ENCODE data around the gene SHMT2.

SHMT2 gene

DNA sequence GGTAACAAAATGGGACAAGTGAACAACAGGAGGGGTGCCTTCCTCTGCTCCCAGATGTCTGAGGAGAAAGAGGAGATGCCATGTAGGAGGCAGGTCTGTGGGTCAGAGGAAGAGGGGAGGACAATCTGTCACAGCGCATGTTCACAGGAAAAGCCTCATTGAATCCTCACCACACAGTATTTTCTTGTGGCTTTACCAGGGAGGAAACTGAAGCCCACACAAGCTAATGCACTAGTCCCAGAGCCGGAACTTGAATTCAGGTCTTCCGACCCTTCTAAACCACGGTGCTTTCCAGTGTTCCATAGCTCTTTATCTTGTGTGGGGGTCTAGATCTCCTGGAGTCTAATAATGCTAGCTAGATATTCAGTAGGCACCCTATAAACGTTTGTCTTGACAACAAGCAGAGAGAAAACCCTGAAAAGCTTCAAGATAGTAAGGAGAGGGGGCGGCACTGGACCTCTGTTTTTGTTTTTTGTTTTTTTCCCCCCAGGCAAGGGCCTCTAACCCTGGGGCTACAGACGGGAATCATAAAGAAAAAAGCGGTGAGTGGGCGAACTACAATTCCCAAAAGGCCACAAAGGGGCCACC lies 371 bp upstream of the SHMT2 start:
- DNase-seq: no peak

DNA sequence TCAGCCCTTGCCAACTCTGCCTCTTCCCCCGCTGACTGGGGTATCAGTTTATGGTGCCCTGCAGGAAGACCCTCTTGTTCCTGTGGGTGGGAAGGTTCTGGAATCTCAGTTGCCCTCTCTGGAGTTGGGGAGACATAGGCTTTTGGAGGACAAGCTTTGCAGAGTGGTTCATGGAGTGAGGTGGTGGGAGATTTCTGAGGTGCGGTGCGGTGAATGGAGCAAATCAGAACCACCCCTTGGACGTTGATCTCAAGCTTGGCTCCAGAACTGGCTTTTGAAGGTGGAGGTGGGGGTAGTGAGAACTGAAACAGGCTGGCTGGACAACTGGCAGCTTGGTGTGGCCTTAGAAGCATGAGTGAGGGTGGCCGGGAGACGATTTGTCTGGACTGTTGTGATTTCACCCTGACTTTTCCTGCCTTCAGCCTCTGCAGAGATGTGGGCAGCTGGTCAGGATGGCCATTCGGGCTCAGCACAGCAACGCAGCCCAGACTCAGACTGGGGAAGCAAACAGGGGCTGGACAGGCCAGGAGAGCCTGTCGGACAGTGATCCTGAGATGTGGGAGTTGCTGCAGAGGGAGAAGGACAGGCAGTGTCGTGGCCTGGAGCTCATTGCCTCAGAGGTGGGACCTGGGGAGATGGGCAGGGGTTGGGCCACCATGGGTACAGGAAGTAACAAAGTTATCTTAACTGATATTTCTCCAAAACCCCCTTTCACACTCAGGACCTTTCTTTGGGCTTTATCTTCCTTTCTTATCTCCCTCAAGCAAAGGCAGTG lies 1.1 kb downstream of the SHMT2 start:
- peak; percentile 30 for DNase-seq

DNA sequence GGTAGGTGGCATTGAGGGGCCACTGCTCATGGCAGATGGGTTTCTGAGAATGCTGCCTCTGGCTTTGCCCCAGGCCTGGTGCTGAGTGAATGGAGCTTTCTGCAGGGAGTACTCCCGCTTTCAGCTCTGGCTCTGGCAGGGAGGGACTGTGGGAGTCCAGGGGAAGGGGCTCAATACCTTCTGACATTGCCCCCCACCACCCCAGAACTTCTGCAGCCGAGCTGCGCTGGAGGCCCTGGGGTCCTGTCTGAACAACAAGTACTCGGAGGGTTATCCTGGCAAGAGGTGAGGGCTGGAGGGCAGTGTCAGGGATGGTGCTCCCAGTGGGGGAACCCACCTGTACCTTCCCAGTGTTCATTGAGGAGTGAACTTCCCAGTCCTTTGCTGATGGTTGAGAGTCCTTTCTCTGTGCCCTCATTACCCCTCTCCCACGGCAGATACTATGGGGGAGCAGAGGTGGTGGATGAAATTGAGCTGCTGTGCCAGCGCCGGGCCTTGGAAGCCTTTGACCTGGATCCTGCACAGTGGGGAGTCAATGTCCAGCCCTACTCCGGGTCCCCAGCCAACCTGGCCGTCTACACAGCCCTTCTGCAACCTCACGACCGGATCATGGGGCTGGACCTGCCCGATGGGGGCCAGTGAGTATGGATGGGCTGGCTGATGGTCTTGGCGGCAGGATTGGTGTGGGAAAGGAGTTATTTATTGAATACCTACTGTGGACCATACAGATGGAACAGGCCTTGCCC lies 1.9 kb downstream of the SHMT2 start:
- DNase-seq: no peak

DNA sequence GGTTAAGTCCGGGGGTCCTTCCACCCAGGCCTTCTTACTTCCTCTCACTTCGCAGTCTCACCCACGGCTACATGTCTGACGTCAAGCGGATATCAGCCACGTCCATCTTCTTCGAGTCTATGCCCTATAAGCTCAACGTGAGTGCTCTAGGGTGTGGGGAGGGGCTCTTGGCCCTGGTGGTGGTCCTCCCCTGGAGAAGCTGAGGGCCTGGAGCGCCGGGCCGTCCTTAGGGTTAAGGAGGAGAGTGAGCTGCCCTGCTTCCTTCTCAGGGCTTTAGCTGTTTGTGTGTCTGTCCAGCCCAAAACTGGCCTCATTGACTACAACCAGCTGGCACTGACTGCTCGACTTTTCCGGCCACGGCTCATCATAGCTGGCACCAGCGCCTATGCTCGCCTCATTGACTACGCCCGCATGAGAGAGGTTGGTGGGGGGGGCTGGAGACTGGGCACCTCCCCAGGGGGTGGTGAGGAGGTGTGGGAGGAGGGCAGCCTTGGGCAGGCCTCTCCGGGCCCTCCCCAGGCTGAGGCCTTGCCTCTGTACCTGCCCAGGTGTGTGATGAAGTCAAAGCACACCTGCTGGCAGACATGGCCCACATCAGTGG lies 2.7 kb downstream of the SHMT2 start:
- no peak for DNase-seq

DNA sequence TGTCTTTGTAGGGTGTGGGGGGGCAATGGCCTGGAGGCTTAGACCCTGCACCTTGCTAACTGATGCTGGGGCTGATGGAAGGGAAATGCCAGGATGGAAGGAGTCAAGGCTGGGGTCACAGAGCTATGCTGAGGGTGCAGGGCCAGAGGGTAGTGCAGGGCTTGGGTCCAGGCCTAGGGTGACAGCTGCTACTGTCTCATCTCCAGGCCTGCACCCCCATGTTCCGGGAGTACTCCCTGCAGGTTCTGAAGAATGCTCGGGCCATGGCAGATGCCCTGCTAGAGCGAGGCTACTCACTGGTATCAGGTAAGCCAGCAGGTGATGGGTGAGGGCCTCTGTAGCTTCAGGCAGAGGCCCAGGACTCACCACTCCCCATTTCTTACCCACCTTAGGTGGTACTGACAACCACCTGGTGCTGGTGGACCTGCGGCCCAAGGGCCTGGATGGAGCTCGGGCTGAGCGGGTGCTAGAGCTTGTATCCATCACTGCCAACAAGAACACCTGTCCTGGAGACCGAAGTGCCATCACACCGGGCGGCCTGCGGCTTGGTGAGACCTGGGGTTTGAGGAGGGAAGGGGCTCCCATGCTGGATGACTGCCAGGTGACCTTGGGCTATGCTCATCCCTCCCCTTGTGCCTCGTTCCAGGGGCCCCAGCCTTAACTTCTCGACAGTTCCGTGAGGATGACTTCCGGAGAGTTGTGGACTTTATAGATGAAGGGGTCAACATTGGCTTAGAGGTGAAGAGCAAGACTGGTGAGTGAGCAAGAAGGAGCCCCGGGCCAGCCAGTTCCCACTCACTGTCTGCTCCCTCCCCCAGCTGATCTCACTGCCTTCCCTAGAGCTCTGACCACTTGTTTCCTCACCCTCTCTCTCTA lies 4.1 kb downstream of the SHMT2 start:
- no peak for DNase-seq

DNA sequence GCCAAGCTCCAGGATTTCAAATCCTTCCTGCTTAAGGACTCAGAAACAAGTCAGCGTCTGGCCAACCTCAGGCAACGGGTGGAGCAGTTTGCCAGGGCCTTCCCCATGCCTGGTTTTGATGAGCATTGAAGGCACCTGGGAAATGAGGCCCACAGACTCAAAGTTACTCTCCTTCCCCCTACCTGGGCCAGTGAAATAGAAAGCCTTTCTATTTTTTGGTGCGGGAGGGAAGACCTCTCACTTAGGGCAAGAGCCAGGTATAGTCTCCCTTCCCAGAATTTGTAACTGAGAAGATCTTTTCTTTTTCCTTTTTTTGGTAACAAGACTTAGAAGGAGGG lies 4.7 kb downstream of the SHMT2 start:
- no peak for DNase-seq

DNA sequence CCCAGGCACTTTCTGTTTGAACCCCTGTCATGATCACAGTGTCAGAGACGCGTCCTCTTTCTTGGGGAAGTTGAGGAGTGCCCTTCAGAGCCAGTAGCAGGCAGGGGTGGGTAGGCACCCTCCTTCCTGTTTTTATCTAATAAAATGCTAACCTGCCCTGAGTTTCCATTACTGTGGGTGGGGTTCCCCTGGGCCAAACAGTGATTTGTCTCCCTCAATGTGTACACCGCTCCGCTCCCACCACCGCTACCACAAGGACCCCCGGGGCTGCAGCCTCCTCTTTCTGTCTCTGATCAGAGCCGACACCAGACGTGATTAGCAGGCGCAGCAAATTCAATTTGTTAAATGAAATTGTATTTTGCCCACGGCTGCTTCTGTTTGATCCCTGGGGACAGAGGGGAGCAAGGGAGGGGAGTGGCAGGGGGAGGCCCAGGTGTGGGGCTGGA lies 5.1 kb downstream of the SHMT2 start:
- DNase-seq: peak; percentile 32

DNA sequence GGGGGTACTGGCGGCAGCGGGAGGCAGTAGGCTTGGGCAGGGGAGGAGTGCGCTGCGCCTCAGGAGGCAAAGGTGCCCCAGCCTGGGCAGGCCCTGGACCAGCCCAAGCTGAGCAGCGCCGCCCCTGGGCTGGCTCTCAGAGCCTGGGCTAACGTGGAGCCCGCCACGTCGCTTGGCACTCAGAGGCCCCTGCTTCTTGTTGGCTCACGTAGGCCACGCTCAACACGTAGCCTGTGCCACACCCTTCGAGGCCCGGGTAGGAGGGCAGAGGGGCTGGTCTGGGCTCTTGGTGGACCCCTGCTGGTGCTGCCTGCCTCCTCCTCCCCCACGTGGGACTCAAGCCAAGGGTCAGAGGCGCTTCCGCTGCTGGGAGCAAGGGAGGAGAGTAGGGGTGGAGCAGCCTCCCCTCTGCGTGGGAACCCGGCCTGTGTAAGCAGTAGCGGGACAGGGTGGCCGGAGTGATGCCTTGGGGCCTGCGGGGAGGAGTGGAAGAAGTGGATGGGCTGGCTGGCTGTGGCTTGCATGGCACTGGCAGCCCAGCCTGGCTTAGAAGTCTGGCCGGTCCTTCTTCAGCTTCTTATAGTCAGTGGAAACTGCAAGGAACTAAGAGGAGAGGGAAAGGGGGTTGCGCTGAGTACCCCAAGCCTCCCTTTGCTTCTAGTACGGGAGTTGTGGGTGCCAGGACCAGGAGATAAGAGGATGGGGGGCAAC lies 5.7 kb downstream of the SHMT2 start:
- DNase-seq: no peak

DNA sequence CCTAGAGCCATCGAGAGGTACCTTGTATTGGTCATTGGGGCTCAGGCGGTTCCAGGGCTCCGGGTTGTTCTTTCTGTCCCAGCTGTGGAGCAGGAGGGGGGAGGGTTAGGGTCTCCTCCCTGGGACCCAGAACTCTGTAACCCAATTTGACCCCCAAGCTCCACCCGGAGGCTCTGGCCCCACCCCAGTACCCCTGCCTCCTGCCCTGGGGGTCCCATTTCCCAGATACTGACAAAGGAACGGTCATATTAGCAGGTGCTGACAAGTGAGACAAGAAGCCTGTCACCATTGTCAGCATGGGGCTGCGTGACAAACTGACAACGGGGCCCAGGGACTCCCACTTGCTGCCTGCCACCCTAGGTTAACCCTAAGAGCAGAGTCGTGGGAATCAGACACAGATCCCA lies 6.2 kb downstream of the SHMT2 start:
- DNase-seq: no peak

DNA sequence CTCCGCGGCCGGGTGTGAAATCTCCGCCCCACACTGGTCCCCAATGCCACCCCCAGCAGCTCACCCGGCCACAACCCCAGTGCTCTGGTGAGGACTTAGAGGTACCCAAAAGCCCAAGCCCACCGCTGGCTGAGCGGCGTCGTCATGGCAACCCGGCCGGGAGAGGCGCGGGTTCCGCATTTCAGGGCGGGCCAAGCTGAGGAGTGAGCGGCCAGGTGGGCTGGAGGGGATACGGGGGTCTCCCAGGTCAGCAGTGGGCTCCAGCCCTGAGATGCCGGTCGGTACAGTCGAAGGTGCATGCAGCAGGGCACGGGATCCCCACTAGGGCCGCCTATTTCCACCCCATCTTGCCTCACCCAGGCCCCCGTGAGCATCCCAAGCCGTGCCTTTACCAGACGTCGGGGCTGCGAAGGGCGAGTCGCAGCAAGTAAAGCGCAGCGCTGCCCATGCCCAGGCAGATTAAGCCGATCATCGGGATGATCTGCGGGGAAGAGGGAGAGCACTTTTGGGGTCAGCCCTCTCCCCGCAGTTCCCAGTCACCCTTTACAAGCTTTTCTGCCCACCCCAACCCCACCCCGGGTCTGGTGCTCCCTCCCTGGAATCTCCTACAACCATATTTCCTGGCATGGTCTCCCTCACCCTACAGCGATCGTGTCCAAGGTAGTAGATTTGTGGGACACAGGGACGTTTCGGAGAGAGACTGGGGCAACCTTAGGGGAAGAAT lies 6.9 kb downstream of the SHMT2 start:
- peak; percentile 34 for DNase-seq

DNA sequence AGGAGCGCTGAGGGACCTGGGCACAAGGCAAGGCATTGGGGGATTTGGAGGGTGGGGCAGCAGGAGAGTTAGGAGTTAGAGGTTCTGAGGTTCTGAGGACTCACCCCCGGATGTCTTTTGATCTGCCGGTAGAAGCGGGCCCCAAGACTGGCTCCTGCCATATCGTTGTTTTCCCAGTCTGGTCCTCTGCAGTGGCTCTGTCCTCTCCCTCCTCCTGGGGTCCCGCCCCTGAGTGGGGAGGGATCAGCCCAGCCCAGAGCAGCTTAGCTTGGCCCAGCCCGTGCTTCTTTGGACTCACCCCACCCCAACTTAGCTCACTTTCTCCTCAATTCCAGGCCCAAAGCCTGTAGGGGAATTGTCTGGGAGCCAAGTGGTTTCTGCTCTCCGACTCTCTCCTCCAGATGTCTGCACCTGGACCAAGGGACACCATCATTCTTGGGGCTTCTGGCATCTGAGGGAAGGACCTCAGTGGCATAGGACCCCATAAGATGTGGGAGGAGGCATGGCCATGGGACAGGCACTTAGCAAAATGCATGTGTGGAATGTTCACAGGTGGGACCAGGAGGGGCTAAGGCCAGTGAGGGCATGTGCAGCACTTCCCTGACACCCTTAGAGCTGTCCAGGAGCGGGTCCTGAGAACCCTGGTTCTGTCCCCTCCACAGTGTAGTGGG lies 7.5 kb downstream of the SHMT2 start:
- no peak for DNase-seq

DNA sequence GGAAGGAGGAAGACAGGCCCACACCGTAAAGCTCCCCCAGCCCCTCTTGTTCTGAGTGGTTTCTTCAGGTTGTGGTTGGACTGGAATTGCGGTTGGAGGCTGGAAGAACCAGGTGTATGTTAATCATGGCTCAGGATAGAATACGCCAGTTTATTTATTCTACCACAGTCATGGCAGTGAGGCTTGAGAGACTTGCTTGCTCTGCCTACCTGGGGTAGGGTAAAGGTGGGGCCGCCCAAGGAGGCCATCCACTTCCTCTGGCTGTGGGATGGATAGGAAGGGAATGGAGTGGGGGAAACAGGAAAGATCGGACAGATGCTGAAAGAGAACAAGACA lies 8.1 kb downstream of the SHMT2 start:
- DNase-seq: no peak

DNA sequence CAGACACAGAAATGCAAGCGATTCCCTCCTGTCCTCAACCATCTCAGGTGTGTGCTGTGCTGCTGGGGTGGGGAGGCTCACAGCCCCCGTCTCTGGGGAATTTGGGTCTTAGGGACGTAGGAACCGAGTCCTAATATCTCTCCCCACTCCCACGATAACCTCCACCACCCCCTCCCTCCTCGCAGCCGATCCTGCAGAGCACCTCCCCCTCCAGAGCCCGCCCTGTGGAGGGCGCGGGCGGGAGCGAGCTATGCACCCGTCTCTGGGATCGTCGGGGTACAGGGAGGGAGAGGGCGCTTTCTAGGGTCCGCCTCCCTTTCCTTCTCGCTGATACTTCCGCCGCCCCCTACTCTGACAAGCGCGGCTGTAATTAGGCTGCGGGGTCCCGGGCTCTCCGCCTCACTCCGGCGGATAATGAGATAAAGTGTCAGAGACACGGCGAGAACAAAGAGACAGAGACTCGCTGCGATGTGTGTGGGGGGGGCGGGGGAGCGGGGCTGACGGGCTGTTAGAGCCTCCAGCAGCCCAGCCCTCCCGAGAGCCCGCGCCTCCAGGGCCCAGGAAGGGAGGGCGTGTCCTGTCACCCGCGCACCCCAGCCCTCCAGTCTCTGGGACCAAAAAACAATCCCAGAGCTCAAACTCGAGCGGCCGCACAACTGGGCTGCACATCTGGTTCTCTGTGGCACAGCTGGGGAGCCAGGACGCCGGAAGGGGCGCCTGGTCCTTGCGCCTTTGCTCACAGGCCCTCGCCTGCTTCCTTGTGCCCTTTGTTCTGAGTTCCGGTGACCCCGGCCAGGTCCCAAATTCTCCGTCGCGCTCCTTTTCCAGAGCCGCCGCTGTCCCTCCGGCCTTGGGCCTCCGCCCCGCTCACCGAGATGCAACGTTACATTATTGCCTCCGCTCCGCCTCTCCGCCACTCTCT lies 8.7 kb downstream of the SHMT2 start:
- DNase-seq: no peak

DNA sequence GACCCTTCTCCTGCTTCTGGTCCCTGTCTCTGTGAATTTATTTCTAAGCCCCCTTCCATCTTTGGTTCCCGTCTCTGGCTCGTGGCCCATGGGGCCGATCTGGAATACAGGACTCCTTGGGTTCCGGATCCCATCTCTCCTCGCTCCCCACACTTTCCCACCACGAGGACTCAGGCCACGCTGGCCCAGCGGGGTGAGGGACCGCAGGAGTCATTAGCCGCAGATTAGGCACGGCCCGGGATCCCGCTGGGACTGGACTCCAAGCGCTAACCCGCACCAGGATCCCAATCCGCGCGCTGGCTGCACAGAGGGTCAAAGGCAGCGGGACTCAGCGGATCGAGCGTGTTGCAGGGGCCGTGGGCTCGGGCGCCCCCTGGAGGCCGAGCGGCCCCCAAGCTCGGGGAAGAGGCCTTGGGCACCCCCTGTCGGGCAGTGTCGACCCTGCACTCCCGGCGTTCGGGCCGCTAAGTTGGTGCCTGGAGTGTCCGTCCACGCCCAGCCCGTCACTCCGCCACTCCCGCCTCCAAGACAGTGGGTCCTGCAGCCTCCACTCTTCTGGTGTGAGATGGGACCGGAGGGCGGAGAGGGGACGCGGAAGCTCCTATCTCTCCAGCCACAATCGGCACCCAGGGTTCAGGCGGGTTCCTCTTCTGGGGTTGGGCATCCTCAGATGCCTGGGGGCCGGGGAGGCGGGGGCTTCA lies 9.5 kb downstream of the SHMT2 start:
- DNase-seq: peak; percentile 96

DNA sequence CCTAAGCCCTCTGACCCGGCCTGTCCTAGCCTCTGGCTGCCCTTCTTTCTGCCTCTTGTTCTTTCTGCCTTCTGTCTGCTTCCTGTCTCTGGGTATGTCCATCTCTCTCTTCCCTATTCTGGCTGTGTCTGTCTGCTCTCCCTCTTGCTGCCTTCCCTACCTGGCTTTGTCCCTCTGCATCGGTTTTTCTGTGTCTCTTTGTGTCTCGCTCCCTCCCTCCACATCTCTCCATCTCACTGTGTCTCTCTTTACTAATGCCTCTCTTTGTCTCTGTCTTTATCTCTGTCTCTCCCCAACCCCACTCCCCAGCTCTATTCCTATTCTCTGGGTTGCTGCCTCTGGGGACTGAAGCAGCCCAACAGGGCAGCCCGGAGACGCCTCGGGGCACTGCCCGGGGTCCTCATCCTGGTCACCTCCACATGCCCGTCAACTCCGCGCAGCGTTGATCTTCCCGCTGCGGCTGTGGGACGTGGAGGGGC lies 10.1 kb downstream of the SHMT2 start:
- DNase-seq: no peak

DNA sequence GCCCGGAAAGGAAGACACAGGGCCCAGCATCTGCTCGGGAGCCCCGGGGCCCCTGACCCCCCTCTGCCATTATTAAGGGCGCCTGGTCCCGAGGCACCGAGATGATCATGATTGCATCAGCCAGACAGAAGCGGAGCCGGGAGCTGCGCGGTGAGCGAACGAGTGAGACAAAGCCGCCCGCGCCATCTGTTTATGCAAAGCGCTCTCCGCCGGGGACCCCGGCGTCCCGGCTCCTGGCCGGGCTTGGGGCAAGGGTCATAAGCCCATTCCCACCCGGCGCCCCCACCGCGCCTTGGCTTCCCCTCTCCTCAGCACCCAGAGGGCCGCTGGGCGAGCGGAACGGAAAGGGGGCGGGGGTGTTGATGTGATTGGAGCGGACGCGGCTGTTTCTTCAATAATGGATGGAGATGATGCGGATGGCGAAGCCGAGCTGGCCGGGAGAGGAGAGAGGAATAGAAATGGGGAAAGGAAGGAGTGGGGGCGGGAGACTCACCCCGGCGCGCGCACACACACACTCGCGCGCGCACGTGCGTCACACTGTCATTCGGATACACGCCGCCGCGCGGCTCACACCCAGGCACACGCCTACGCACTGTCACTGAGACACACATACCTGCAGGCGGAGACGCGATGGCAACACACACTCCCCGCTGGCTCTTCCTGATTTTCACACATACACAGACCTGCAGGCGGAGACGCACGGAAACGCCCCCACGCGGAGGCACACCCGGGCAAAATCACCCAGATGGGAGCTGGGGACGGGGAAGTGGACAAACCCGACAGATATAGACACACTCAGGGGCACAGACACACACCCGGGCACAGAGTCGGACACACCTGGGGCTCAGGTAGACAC lies 10.8 kb downstream of the SHMT2 start:
- DNase-seq: peak; percentile 70

DNA sequence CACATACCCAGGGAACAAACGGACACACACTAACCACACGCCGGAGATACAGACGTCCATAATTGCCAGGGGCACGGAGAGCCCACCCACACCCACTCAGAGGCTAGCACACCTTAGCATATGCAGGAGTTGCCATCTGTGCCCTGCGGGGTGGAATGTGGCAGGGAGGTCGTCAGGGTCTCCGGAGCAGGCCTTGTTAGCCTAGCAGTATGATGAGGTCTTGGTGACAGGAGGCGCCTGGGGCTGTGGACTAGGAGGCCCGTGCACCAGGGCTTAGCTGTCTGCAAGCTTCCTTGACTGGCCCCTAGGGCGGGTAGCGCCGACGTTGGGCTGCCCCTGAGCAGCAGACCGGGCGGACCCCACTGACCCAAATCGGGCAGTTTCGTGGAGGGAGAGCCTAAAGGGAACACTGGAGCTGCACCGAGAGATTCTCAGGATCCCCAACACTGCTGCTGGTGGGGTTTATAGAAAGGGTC lies 11.5 kb downstream of the SHMT2 start:
- no peak for DNase-seq
